MM.1S (cell line): ENCODE measurements around the gene BOK.

Source experiments
- DNase-seq: peaks from one replicate; pipeline ENCODE4 v3.0.0-alpha.2; 2015
- H2AFZ ChIP-seq: fragments of 300-600 bp; sonication (generic); 2 replicates; pipeline ENCODE4 v1.6.0; 2016; ENCODE audit warnings: antibody characterized with exemption, low read length
- H3F3A ChIP-seq: fragments of 300-600 bp; sonication (generic); 2 replicates; pipeline ENCODE4 v1.6.1; 2016; ENCODE audit warnings: mild to moderate bottlenecking, antibody characterized with exemption, low read length, moderate library complexity, mixed read lengths; ENCODE audit not compliant: insufficient read depth
- H3K27ac ChIP-seq: fragments of 300-600 bp; sonication (generic); 2 replicates; pipeline ENCODE4 v1.5.1; 2016; ENCODE audit warnings: mild to moderate bottlenecking, low read length
- H3K27me3 ChIP-seq: fragments of 300-600 bp; sonication (generic); replicated peaks from 2 replicates; pipeline ENCODE4 v1.6.0; 2016; ENCODE audit warnings: low read length; ENCODE audit not compliant: insufficient read depth
- H3K36me3 ChIP-seq: fragments of 300-600 bp; sonication (generic); replicated peaks from 2 replicates; pipeline ENCODE4 v1.6.1; 2016; ENCODE audit warnings: mild to moderate bottlenecking, low read length, mixed read lengths; ENCODE audit not compliant: insufficient read depth
- H3K4me1 ChIP-seq: fragments of 300-600 bp; sonication (generic); 2 replicates; pipeline ENCODE4 v1.6.1; 2016; ENCODE audit warnings: low read length, mixed read lengths
- H3K4me2 ChIP-seq: fragments of 300-600 bp; sonication (generic); 2 replicates; pipeline ENCODE4 v1.6.0; 2016; ENCODE audit warnings: low read depth, low read length
- H3K4me3 ChIP-seq: fragments of 300-600 bp; sonication (generic); 2 replicates; pipeline ENCODE4 v1.5.1; 2016; ENCODE audit warnings: low read length, mixed read lengths
- H3K79me2 ChIP-seq: fragments of 300-600 bp; sonication (generic); 2 replicates; pipeline ENCODE4 v1.6.1; 2016; ENCODE audit warnings: mixed run types, low read length, mixed read lengths
- H3K9ac ChIP-seq: fragments of 300-600 bp; sonication (generic); 2 replicates; pipeline ENCODE4 v1.6.1; 2016; ENCODE audit warnings: low read length, mixed read lengths
- H3K9me2 ChIP-seq: fragments of 300-600 bp; sonication (generic); replicated peaks from 2 replicates; pipeline ENCODE4 v1.6.1; 2016; ENCODE audit warnings: mild to moderate bottlenecking, low read length, mixed read lengths; ENCODE audit not compliant: insufficient read depth
- H3K9me3 ChIP-seq: fragments of 300-600 bp; sonication (generic); replicated peaks from 2 replicates; pipeline ENCODE4 v1.6.1; 2016; ENCODE audit warnings: mild to moderate bottlenecking, low read length, mixed read lengths; ENCODE audit not compliant: insufficient read depth
- H4K20me1 ChIP-seq: fragments of 300-600 bp; sonication (generic); 2 replicates; pipeline ENCODE4 v1.6.1; 2016; ENCODE audit warnings: mild to moderate bottlenecking, low read length, moderate library complexity, mixed read lengths; ENCODE audit not compliant: insufficient read depth
- EZH2 ChIP-seq: fragments of 300-600 bp; sonication (generic); optimal IDR thresholded peaks from 2 replicates; pipeline ENCODE3; 2017; ENCODE audit warnings: low read depth, mild to moderate bottlenecking, antibody characterized with exemption, low read length, mixed read lengths
- EZH2phosphoT487 ChIP-seq: fragments of 300-600 bp; sonication (generic); IDR thresholded peaks from 2 replicates; pipeline ENCODE4 v1.6.1; 2018; ENCODE audit warnings: antibody characterized with exemption, low read length
- TF ChIP-seq, protein P1 (sequence below): fragments of 300-600 bp; sonication (generic); IDR thresholded peaks from 2 replicates; pipeline ENCODE4 v1.5.1; 2016; ENCODE audit warnings: antibody characterized with exemption, low read length, mixed read lengths

BOK gene

DNA sequence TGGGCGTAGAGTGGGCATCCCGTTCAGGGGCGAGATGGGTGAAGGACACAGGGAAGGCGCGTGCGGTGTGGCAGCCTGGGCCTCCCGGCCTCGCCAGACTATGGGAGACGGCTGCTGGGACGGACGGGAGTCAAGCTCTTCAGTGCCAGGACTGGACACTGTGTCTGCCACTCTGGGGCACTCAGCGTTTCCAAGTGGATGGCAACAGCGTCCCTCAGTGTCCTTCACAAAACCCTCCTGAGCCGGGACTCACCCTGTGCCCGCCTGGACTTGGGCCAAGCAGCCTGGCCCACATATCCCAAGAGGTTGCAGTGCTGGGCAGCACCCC, 16.3 kb upstream of the BOK start:
- Histone ChIP-seq H3K4me2 (no peak overlapping the region), H3K4me1 (no peaks in the 10 kb centered on the region), H3K4me3 (no peak overlapping the region), H3K79me2 (no peaks in the 10 kb centered on the region), H3K27ac (no peak overlapping the region), H4K20me1 (no peaks in the 10 kb centered on the region), H3K9me2 (no peaks in the 10 kb centered on the region), H3K9me3 (no peaks in the 10 kb centered on the region), H3K9ac (no peak overlapping the region), H3K27me3 (peaks cover 17% of the 10 kb centered on the region), H2AFZ (no peak overlapping the region), H3F3A (no peaks in the 10 kb centered on the region), H3K36me3 (no peaks in the 10 kb centered on the region)
- TF ChIP-seq EZH2 (no peak), EZH2phosphoT487 (no peak)
- TF ChIP-seq, protein P1, sequence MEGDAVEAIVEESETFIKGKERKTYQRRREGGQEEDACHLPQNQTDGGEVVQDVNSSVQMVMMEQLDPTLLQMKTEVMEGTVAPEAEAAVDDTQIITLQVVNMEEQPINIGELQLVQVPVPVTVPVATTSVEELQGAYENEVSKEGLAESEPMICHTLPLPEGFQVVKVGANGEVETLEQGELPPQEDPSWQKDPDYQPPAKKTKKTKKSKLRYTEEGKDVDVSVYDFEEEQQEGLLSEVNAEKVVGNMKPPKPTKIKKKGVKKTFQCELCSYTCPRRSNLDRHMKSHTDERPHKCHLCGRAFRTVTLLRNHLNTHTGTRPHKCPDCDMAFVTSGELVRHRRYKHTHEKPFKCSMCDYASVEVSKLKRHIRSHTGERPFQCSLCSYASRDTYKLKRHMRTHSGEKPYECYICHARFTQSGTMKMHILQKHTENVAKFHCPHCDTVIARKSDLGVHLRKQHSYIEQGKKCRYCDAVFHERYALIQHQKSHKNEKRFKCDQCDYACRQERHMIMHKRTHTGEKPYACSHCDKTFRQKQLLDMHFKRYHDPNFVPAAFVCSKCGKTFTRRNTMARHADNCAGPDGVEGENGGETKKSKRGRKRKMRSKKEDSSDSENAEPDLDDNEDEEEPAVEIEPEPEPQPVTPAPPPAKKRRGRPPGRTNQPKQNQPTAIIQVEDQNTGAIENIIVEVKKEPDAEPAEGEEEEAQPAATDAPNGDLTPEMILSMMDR: no peak
- no peak for DNase-seq

DNA sequence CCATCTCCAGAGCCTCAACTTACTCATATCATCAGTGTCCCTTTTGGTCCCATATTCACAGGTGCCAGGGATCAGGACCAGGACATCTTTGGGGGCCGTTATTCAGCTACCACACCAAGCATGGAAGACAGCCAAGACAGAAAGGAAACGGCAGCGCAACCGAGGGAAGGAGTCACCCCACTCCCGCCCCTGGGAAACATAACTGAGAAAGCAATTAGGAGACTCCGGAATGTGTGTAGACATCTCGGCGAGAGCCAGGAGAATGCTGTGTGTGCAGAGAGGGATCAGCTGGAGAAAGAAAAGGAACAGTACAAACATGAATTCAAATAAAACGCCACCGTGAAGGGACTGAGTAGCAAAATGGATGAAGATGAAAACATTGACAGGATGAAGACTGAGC, 13.4 kb upstream of the BOK start:
- no peak overlapping the region for H3K9ac ChIP-seq
- H3K36me3 ChIP-seq: no peaks in the 10 kb centered on the region
- no peaks in the 10 kb centered on the region for H3K9me3 ChIP-seq
- H3K4me3 ChIP-seq: no peak overlapping the region
- no peaks in the 10 kb centered on the region for H4K20me1 ChIP-seq
- no peaks in the 10 kb centered on the region for H3K79me2 ChIP-seq
- H3F3A ChIP-seq: no peaks in the 10 kb centered on the region
- no peaks in the 10 kb centered on the region for H3K9me2 ChIP-seq
- H3K4me1 ChIP-seq: no peaks in the 10 kb centered on the region
- TF ChIP-seq, protein P1: no peak
- no peak for TF ChIP-seq EZH2phosphoT487
- no peak for TF ChIP-seq EZH2
- H3K27me3 ChIP-seq: peaks cover 36% of the 10 kb centered on the region
- H3K27ac ChIP-seq: no peak overlapping the region
- no peak for DNase-seq
- no peak overlapping the region for H2AFZ ChIP-seq
- H3K4me2 ChIP-seq: no peak overlapping the region

DNA sequence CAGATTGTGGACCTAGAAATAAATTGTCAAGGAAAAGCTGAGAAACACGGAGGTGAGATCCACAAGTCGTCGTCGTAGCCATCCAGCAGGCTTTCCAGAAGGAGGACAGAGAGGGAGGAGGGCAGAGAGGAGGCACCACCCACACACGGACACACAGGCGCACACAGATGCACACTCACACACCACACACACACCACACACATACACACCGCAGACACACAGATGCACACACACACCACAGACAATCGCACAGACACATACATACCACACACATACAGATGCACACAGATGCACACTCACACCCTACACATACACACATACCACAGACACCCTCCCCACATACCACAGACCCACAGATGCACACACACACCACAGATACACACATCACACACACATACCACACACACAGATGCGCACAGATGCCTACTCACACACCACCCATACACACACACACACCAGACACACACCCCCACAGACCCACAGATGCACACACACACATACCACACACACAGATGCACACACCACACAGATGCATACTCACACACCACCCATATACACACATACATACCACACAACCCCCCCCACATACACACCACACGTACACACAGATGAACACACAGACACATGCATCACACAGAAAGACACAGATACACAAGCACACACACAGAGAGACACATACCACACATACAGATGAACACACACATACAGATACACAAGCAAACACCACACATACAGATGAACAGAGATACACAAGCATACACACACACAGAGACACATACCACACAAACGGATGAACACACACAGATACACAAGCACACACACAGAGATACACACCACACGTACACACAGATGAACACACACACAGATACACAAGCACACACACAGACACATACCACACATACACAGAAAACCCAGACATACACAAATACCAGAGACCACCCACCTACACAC, 12.7 kb upstream of the BOK start:
- H3K36me3 ChIP-seq: no peaks in the 10 kb centered on the region
- H3K4me1 ChIP-seq: no peaks in the 10 kb centered on the region
- H3K9me2 ChIP-seq: no peaks in the 10 kb centered on the region
- TF ChIP-seq EZH2phosphoT487 (no peak), EZH2 (no peak)
- TF ChIP-seq, protein P1: no peak
- no peak overlapping the region for H3K4me3 ChIP-seq
- H3K27me3 ChIP-seq: peaks cover 43% of the 10 kb centered on the region
- no peak overlapping the region for H3K4me2 ChIP-seq
- no peaks in the 10 kb centered on the region for H4K20me1 ChIP-seq
- H3K79me2 ChIP-seq: no peaks in the 10 kb centered on the region
- no peak for DNase-seq
- H3K9me3 ChIP-seq: no peaks in the 10 kb centered on the region
- H3K27ac ChIP-seq: no peak overlapping the region
- no peaks in the 10 kb centered on the region for H3F3A ChIP-seq
- H2AFZ ChIP-seq: no peak overlapping the region
- no peak overlapping the region for H3K9ac ChIP-seq
